Stimulated activated CD4-positive, alpha-beta T cell treated with anti-CD3 and anti-CD28 coated beads, Interleukin-1b, Interleukin-23, amount 100 ng/mL, for 48 hours (primary cell): ENCODE data around the gene TRABD2A.

ENCODE experiments used
- DNase-seq: peaks from one replicate; pipeline ENCODE4 v3.0.0-alpha.2; 2020

TRABD2A gene

GRCh38 chr2:84904717-84905174 lies 23.9 kb upstream of the TRABD2A start:
- no peak for DNase-seq

- DNase-seq = no peak
These were observed 23.3 kb upstream of the TRABD2A start for GRCh38 chr2:84904151-84904550.

GRCh38 chr2:84902526-84902925 lies 21.6 kb upstream of the TRABD2A start:
- no peak for DNase-seq

GRCh38 chr2:84901593-84902120 lies 20.8 kb upstream of the TRABD2A start:
- no peak for DNase-seq

GRCh38 chr2:84900971-84901370 lies 20.1 kb upstream of the TRABD2A start:
- no peak for DNase-seq

GRCh38 chr2:84899304-84900204 lies 18.7 kb upstream of the TRABD2A start:
- DNase-seq = no peak

GRCh38 chr2:84897773-84898172 lies 16.9 kb upstream of the TRABD2A start:
- no peak for DNase-seq

- DNase-seq = no peak
These were observed 15.7 kb upstream of the TRABD2A start for GRCh38 chr2:84896567-84896966.

GRCh38 chr2:84894758-84895520 lies 14.1 kb upstream of the TRABD2A start:
- DNase-seq = no peak

- DNase-seq = no peak
These were observed 13.3 kb upstream of the TRABD2A start for GRCh38 chr2:84894131-84894586.

GRCh38 chr2:84891355-84892010 lies 10.6 kb upstream of the TRABD2A start:
- no peak for DNase-seq

GRCh38 chr2:84889332-84889731 lies 8.4 kb upstream of the TRABD2A start:
- no peak for DNase-seq

GRCh38 chr2:84888401-84889276 lies 7.8 kb upstream of the TRABD2A start:
- DNase-seq = peak; percentile 60

GRCh38 chr2:84886791-84887190 lies 5.9 kb upstream of the TRABD2A start:
- DNase-seq = no peak

GRCh38 chr2:84885111-84885510 lies 4.2 kb upstream of the TRABD2A start:
- DNase-seq = no peak

GRCh38 chr2:84884449-84884848 lies 3.6 kb upstream of the TRABD2A start:
- DNase-seq = no peak

- DNase-seq = no peak
These were observed 2.1 kb upstream of the TRABD2A start for GRCh38 chr2:84882775-84883550.

- no peak for DNase-seq
These were observed 1.5 kb upstream of the TRABD2A start for GRCh38 chr2:84882414-84882738.

GRCh38 chr2:84881581-84882413 lies 913 bp upstream of the TRABD2A start:
- peak; percentile 92 for DNase-seq

- DNase-seq = no peak
These were observed 564 bp downstream of the TRABD2A start for GRCh38 chr2:84880395-84880644.
